Endometrial microvascular endothelial cells (primary cell): ENCODE measurements around the gene CNOT6L. TPM values are rescaled to one million over a fixed set of nuclear protein-coding genes. Genes with fewer than 3 reads are reported as not detected.

Experiments
- in situ Hi-C: cut with HindIII; loops from 2 replicates; pipeline ENCODE4 v1.10.0; 2017; ENCODE audit warnings: low sequenced_read_pairs, low pct_unique_long_range_greater_than_20kb; ENCODE audit errors: inconsistent ontology term
- total RNA-seq: library from RNA; depleted of rRNA; stranded (reverse); fragments of >200 nt; gene quantifications from one replicate; pipeline ENCODE4 v1.2.3, GENCODE V29; 2015; ENCODE audit errors: inconsistent ontology term

The CNOT6L gene
- total RNA-seq, 1 donor from 2014 or later, result 27.6 TPM

GRCh38 chr4:77676842-77677241, 142.3 kb downstream of the CNOT6L start:
- in situ Hi-C loops, result no loop called here

- in situ Hi-C loops, result no loop called here
Observed at GRCh38 chr4:77671051-77671450, 148.1 kb downstream of the CNOT6L start.

- in situ Hi-C loops, result no loop called here
Observed at GRCh38 chr4:77669946-77670590, 149.1 kb downstream of the CNOT6L start.

- in situ Hi-C loops, result no loop called here
Observed at GRCh38 chr4:77665381-77666069, 153.6 kb downstream of the CNOT6L start.

Other genes starting within 250 kb of the CNOT6L start
- not detected for gene CXCL13, start 213.5 kb downstream of the CNOT6L start, total RNA-seq
- 34.8 TPM for gene MRPL1, start 43.5 kb upstream of the CNOT6L start, total RNA-seq
- gene FRAS1, start 238.0 kb upstream of the CNOT6L start, total RNA-seq, result 1.4 TPM